Measurements from ENCODE around the gene RSPH3. TPM values are rescaled to one million over a fixed set of nuclear protein-coding genes. Genes with fewer than 3 reads are reported as not detected.

Gene RSPH3
- total and polyA plus RNA-seq, 2 of the 13 experiments (the other 11 are each of a cell fraction or from before 2014, with no cell fraction given): 1.3 to 3.5 TPM

DNA sequence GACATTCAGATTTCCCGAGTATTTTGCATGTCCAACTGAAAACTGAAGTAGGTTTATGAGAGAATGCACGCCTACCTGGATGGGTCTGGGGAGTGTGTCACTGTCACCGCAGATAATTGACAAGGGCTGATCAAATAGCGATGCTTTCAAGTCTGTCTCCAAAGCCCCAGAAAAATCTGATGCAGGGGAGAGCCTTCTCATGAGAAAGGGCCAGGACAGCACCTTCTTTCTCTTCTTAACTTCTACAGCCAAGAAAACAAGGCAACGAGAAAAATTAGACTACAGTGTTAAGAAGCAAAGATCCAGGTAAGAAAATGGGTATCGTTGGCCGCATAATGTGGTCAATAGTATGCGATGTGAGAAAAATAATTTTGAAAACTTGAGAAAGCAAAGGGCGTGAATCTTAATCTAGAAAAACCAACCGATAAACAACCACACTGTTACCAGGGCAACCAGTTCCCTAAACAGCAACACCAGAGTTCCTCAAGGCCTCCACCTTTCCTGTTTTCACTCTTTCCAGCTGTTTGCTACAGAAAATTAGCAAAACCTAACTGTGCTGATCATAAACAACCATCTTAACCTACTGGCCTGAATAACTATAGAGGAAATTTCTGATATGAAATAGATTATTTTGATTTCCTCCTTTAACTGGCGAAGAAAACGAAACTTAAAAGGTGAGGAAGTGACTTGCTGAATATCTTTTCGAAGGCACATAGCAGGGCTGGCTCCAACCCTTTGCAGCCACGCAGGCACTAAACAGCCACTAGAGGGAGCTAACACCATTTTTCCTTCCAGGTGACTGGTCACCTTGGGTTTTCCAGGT is 42.2 kb upstream of the RSPH3 start:
- Histone ChIP-seq H3K27me3 (ENCODE audit: control insufficient read depth in 1 of 2, insufficient read depth in 2 of 2, low read length in 2 of 2) (peaks cover 10 to 71% of the 10 kb centered on the region in 2 experiments; a peak in 4 of 5 replicates), H3K36me3 (replicated peaks in 1 of 2; ENCODE audit: control insufficient read depth in 1 of 2, insufficient read depth in 2 of 2, low read length in 2 of 2) (no peaks in the 10 kb centered on the region), H4K20me1 (ENCODE audit: insufficient read depth, low read length) (no peaks in the 10 kb centered on the region), H3K9ac (ENCODE audit: insufficient read depth, low read depth, low read length) (no peak overlapping the region), H3K4me1 (ENCODE audit: insufficient read depth, low read length) (no peaks in the 10 kb centered on the region), H2AFZ (ENCODE audit: low read length) (no peak overlapping the region), H3K9me3 (ENCODE audit: low read length) (no peaks in the 10 kb centered on the region), H3K79me2 (ENCODE audit: insufficient read depth, low read length) (no peaks in the 10 kb centered on the region), H3K4me2 (ENCODE audit: low read depth, low read length) (no peak overlapping the region), H3K4me3 (replicated peaks in 1 of 3; ENCODE audit: insufficient read depth in 1 of 3, low read depth in 2 of 3, low read length in 3 of 3) (no peak overlapping the region), H3K27ac (ENCODE audit: extremely low read length, insufficient read depth, low read length) (no peak overlapping the region)
- intact Hi-C loops (cut with micrococcal nuclease; ENCODE audit: unreplicated experiment) (loop anchor here (1.0 kb wide), 2 partner anchors 62 to 92 kb away; no protein-coding TSS in a partner anchor), in situ Hi-C loops (cut with HindIII; ENCODE audit: extremely low pct_ligation_motif_present, low pct_unique_long_range_greater_than_20kb) (loop anchor here (5.0 kb wide), 1 partner anchor 65 kb away; no protein-coding TSS in a partner anchor)
- no TSS peak for BruUV-seq (replicated peaks)
- ATAC-seq (peak; percentile 95), DNase-seq (ENCODE audit: low spot score) (peak; percentile 70), FAIRE-seq (peak; percentile 87)
- ChIA-PET CTCF (ENCODE audit: low intra/inter-chr PET ratio, low total read pairs) (interaction anchor here (1.1 to 2.6 kb wide), 3 partner anchors 62 to 109 kb away, joined by 3 to 17 read pairs (median 16); no protein-coding TSS in a partner anchor), POLR2A (no interaction called here)
- WGBS (ENCODE audit: low lambda C conversion rate): 37% methylated on average over 14 of the region's 14 CpGs
- TF ChIP-seq, protein P1, sequence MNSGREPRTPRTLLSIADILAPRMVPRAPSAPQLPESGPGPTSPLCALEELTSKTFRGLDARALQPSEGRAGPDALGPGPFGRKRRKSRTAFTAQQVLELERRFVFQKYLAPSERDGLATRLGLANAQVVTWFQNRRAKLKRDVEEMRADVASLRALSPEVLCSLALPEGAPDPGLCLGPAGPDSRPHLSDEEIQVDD (CRISPR knock-in tag; IDR thresholded peaks at IDR 0.05; ENCODE audit: borderline replicate concordance): no peak
- TF ChIP-seq ZEB1 (IDR thresholded peaks at IDR 0.05; ENCODE audit: insufficient replicate concordance, low read depth): peak; percentile 52
- no peak for TF ChIP-seq AHR (CRISPR knock-in tag; IDR thresholded peaks at IDR 0.05)
- no peak for TF ChIP-seq FIP1L1 (IDR thresholded peaks at IDR 0.05; ENCODE audit: borderline replicate concordance, insufficient read depth, low read depth, low read length)
- no peak for TF ChIP-seq SMYD3 (CRISPR knock-in tag; IDR thresholded peaks at IDR 0.05)
- TF ChIP-seq, protein P2, sequence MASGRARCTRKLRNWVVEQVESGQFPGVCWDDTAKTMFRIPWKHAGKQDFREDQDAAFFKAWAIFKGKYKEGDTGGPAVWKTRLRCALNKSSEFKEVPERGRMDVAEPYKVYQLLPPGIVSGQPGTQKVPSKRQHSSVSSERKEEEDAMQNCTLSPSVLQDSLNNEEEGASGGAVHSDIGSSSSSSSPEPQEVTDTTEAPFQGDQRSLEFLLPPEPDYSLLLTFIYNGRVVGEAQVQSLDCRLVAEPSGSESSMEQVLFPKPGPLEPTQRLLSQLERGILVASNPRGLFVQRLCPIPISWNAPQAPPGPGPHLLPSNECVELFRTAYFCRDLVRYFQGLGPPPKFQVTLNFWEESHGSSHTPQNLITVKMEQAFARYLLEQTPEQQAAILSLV (CRISPR knock-in tag; IDR thresholded peaks at IDR 0.05; ENCODE audit: borderline replicate concordance): no peak
- no peak for TF ChIP-seq RXRA (CRISPR knock-in tag; IDR thresholded peaks at IDR 0.05)
- TF ChIP-seq, protein P3, sequence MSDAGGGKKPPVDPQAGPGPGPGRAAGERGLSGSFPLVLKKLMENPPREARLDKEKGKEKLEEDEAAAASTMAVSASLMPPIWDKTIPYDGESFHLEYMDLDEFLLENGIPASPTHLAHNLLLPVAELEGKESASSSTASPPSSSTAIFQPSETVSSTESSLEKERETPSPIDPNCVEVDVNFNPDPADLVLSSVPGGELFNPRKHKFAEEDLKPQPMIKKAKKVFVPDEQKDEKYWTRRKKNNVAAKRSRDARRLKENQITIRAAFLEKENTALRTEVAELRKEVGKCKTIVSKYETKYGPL (CRISPR knock-in tag; IDR thresholded peaks at IDR 0.05): no peak
- no peak for TF ChIP-seq ZNF672 (CRISPR knock-in tag; IDR thresholded peaks at IDR 0.05)
- TF ChIP-seq ZMYM3 (CRISPR knock-in tag; IDR thresholded peaks at IDR 0.05): no peak
- TF ChIP-seq ZNF547 (CRISPR knock-in tag; IDR thresholded peaks at IDR 0.05): no peak
- TF ChIP-seq IKZF1 (IDR thresholded peaks at IDR 0.05): no peak
- TF ChIP-seq, protein P4, sequence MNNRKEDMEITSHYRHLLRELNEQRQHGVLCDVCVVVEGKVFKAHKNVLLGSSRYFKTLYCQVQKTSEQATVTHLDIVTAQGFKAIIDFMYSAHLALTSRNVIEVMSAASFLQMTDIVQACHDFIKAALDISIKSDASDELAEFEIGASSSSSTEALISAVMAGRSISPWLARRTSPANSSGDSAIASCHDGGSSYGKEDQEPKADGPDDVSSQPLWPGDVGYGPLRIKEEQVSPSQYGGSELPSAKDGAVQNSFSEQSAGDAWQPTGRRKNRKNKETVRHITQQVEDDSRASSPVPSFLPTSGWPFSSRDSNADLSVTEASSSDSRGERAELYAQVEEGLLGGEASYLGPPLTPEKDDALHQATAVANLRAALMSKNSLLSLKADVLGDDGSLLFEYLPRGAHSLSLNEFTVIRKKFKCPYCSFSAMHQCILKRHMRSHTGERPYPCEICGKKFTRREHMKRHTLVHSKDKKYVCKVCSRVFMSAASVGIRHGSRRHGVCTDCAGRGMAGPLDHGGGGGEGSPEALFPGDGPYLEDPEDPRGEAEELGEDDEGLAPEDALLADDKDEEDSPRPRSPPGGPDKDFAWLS (CRISPR knock-in tag; IDR thresholded peaks at IDR 0.05; ENCODE audit: borderline replicate concordance): no peak
- TF ChIP-seq, protein P5, sequence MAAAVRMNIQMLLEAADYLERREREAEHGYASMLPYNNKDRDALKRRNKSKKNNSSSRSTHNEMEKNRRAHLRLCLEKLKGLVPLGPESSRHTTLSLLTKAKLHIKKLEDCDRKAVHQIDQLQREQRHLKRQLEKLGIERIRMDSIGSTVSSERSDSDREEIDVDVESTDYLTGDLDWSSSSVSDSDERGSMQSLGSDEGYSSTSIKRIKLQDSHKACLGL (CRISPR knock-in tag; IDR thresholded peaks at IDR 0.05): no peak
- TF ChIP-seq STAG1 (CRISPR knock-in tag; IDR thresholded peaks at IDR 0.05): peak; percentile 78
- no peak for TF ChIP-seq ZFYVE20 (CRISPR knock-in tag; IDR thresholded peaks at IDR 0.05; ENCODE audit: borderline replicate concordance, low read depth)
- TF ChIP-seq, protein P6, sequence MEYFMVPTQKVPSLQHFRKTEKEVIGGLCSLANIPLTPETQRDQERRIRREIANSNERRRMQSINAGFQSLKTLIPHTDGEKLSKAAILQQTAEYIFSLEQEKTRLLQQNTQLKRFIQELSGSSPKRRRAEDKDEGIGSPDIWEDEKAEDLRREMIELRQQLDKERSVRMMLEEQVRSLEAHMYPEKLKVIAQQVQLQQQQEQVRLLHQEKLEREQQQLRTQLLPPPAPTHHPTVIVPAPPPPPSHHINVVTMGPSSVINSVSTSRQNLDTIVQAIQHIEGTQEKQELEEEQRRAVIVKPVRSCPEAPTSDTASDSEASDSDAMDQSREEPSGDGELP (IDR thresholded peaks at IDR 0.05; ENCODE audit: borderline replicate concordance, low read depth): peak; percentile 50; the same call in 1 of the 2 replicates
- TF ChIP-seq ZNF557 (CRISPR knock-in tag; IDR thresholded peaks at IDR 0.05): no peak
- TF ChIP-seq CENPX (CRISPR knock-in tag; IDR thresholded peaks at IDR 0.05): no peak
